ENCODE results near the gene ILKAP. TPM values are rescaled to one million over a fixed set of nuclear protein-coding genes. Genes with fewer than 3 reads are reported as not detected.

Gene ILKAP
- total RNA-seq, 1 donor from 2014 or later: 29.5 TPM

DNA sequence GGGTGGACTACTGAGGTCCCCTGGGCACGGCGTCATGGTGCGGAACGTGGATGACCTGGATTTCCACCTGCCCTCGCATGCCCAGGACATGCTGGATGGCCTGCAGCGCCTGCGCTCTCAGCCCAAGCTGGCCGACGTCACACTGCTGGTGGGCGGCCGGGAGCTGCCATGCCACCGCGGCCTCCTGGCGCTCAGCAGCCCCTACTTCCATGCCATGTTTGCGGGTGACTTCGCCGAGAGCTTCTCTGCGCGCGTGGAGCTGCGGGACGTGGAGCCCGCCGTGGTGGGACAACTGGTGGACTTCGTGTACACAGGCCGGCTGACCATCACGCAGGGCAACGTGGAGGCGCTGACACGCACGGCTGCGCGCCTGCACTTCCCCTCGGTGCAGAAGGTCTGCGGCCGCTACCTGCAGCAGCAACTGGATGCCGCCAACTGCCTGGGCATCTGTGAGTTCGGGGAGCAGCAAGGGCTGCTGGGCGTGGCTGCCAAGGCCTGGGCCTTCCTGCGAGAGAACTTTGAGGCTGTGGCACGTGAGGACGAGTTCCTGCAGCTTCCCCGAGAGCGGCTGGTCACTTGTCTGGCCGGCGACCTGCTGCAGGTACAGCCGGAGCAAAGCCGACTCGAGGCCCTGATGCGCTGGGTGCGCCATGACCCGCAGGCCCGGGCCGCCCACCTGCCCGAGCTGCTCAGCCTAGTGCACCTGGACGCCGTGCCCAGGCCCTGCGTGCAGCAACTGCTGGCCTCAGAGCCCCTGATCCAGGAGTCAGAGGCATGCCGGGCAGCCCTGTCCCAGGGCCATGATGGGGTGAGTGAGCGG, 62.6 kb downstream of the ILKAP start:
- Histone ChIP-seq H3K4me3 (ENCODE audit: low read depth, low read length) (no peak overlapping the region), H3K27me3 (ENCODE audit: control insufficient read depth, insufficient read depth, low read length) (no peaks in the 10 kb centered on the region), H3K36me3 (ENCODE audit: control insufficient read depth, insufficient read depth, low read length) (no peaks in the 10 kb centered on the region)
- TF ChIP-seq CTCF (IDR thresholded peaks at IDR 0.05; ENCODE audit: insufficient read depth, low read length, poor library complexity, severe bottlenecking): no peak
- no peak for DNase-seq (ENCODE audit: low read depth)

GRCh38 chr2:238140040-238140439, 63.5 kb downstream of the ILKAP start:
- H3K27me3 ChIP-seq (ENCODE audit: control insufficient read depth, insufficient read depth, low read length): no peaks in the 10 kb centered on the region
- TF ChIP-seq CTCF (IDR thresholded peaks at IDR 0.05; ENCODE audit: insufficient read depth, low read length, poor library complexity, severe bottlenecking): no peak
- no peaks in the 10 kb centered on the region for H3K36me3 ChIP-seq (ENCODE audit: control insufficient read depth, insufficient read depth, low read length)
- H3K4me3 ChIP-seq (ENCODE audit: low read depth, low read length): no peak overlapping the region
- no peak for DNase-seq (ENCODE audit: low read depth)

GRCh38 chr2:238139196-238140039, 64.1 kb downstream of the ILKAP start:
- no peak for DNase-seq (ENCODE audit: low read depth)
- peak; percentile 49 for TF ChIP-seq CTCF (IDR thresholded peaks at IDR 0.05; ENCODE audit: insufficient read depth, low read length, poor library complexity, severe bottlenecking)
- H3K36me3 ChIP-seq (ENCODE audit: control insufficient read depth, insufficient read depth, low read length): no peaks in the 10 kb centered on the region
- no peaks in the 10 kb centered on the region for H3K27me3 ChIP-seq (ENCODE audit: control insufficient read depth, insufficient read depth, low read length)
- H3K4me3 ChIP-seq (ENCODE audit: low read depth, low read length): no peak overlapping the region

- DNase-seq (ENCODE audit: low read depth): no peak
- H3K27me3 ChIP-seq (ENCODE audit: control insufficient read depth, insufficient read depth, low read length): no peaks in the 10 kb centered on the region
- no peak within 1 kb of the TSS for H3K4me3 ChIP-seq (ENCODE audit: low read depth, low read length)
- no peaks in the 10 kb centered on the region for H3K36me3 ChIP-seq (ENCODE audit: control insufficient read depth, insufficient read depth, low read length)
- TF ChIP-seq CTCF (IDR thresholded peaks at IDR 0.05; ENCODE audit: insufficient read depth, low read length, poor library complexity, severe bottlenecking): no peak
Observed at GRCh38 chr2:238138331-238139195, 64.9 kb downstream of the ILKAP start, which contains the start of gene KLHL30. Gene KLHL30, plus strand, starts transcription at chr2:238138668. Its CDS starts 2,087 bp downstream, at chr2:238140755.

DNA sequence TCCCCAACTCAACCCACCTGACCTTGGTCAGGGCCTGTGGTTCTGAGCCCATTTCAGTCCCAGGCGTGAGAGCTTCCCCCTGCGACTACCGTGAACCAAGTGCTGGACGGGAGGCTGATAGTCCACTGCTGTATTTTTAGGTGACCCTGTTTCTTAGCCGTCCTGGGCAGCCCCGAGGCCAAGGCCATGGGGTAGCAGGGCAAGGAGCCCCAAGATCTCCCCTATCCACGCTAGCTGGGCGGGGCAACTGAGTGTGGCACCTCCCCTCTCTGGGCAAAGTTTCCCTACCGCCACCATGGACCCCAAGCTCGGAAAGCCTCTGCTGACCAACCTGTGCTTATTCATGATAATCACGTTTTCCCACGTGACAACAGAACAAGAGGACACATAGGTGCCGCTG, 65.6 kb downstream of the ILKAP start:
- no peaks in the 10 kb centered on the region for H3K36me3 ChIP-seq (ENCODE audit: control insufficient read depth, insufficient read depth, low read length)
- no peak for DNase-seq (ENCODE audit: low read depth)
- H3K4me3 ChIP-seq (ENCODE audit: low read depth, low read length): no peak overlapping the region
- TF ChIP-seq CTCF (IDR thresholded peaks at IDR 0.05; ENCODE audit: insufficient read depth, low read length, poor library complexity, severe bottlenecking): no peak
- no peaks in the 10 kb centered on the region for H3K27me3 ChIP-seq (ENCODE audit: control insufficient read depth, insufficient read depth, low read length)

All from kidney epithelial cell (primary cell).